ENCODE results near the gene CLEC1A. TPM values are rescaled to one million over a fixed set of nuclear protein-coding genes. Genes with fewer than 3 reads are reported as not detected.

The CLEC1A gene
- total and polyA plus RNA-seq, 2 of the 13 experiments (the other 11 are each of a cell fraction or from before 2014, with no cell fraction given) = not detected

GRCh38 chr12:10094646-10095395 lies 4.0 kb downstream of the CLEC1A start:
- WGBS (ENCODE audit: low lambda C conversion rate) = 2% methylated on average over 4 of the region's 4 CpGs
- no peaks in the 10 kb centered on the region; a peak in 1 of 5 replicates for H3K27me3 ChIP-seq (ENCODE audit: control insufficient read depth in 1 of 2, insufficient read depth in 2 of 2, low read length in 2 of 2)
- ATAC-seq (no peak), DNase-seq (ENCODE audit: low spot score) (no peak), FAIRE-seq (no peak)
- no peaks in the 10 kb centered on the region for H3K9me3 ChIP-seq (ENCODE audit: low read length)
- no peak overlapping the region for H3K27ac ChIP-seq (ENCODE audit: extremely low read length, insufficient read depth, low read length)
- in situ Hi-C loops (cut with HindIII; ENCODE audit: extremely low pct_ligation_motif_present, low pct_unique_long_range_greater_than_20kb) (no loop called here), intact Hi-C loops (cut with micrococcal nuclease; ENCODE audit: unreplicated experiment) (no loop called here)
- H3K9ac ChIP-seq (ENCODE audit: insufficient read depth, low read depth, low read length) = no peak overlapping the region
- no peak overlapping the region for H3K4me3 ChIP-seq (replicated peaks in 1 of 3; ENCODE audit: insufficient read depth in 1 of 3, low read depth in 2 of 3, low read length in 3 of 3)
- BruUV-seq (replicated peaks) = no TSS peak
- H3K4me1 ChIP-seq (ENCODE audit: insufficient read depth, low read length) = no peaks in the 10 kb centered on the region
- H2AFZ ChIP-seq (ENCODE audit: low read length) = no peak overlapping the region
- POLR2A ChIA-PET = no interaction called here
- H3K79me2 ChIP-seq (ENCODE audit: insufficient read depth, low read length) = no peaks in the 10 kb centered on the region
- CTCF ChIA-PET (ENCODE audit: low intra/inter-chr PET ratio, low total read pairs) = no interaction called here
- H3K4me2 ChIP-seq (ENCODE audit: low read depth, low read length) = no peak overlapping the region
- H4K20me1 ChIP-seq (ENCODE audit: insufficient read depth, low read length) = no peaks in the 10 kb centered on the region
- H3K36me3 ChIP-seq (replicated peaks in 1 of 2; ENCODE audit: control insufficient read depth in 1 of 2, insufficient read depth in 2 of 2, low read length in 2 of 2) = no peaks in the 10 kb centered on the region
- TF ChIP-seq SP5 (CRISPR knock-in tag; IDR thresholded peaks at IDR 0.05; ENCODE audit: borderline replicate concordance, low read depth) = no peak
- no peak for TF ChIP-seq ZNF232 (CRISPR knock-in tag; IDR thresholded peaks at IDR 0.05; ENCODE audit: borderline replicate concordance)
- no peak for TF ChIP-seq POGZ (CRISPR knock-in tag; IDR thresholded peaks at IDR 0.05)
- no peak for TF ChIP-seq PRDM10 (CRISPR knock-in tag; IDR thresholded peaks at IDR 0.05; ENCODE audit: low read depth)
- TF ChIP-seq ZNF563 (CRISPR knock-in tag; IDR thresholded peaks at IDR 0.05) = no peak
- TF ChIP-seq CBX5 (CRISPR knock-in tag; IDR thresholded peaks at IDR 0.05; ENCODE audit: borderline replicate concordance) = no peak
- TF ChIP-seq CTCF (CRISPR knock-in tag; IDR thresholded peaks at IDR 0.05) = no peak
- no peak for TF ChIP-seq AFF4 (CRISPR knock-in tag; IDR thresholded peaks at IDR 0.05)
- no peak for TF ChIP-seq PPARG (CRISPR knock-in tag; conservative IDR thresholded peaks at IDR 0.05)
